ENCODE data around the gene PLXNA4. TPM values are rescaled to one million over a fixed set of nuclear protein-coding genes. Genes with fewer than 3 reads are reported as not detected.

The PLXNA4 gene
- total RNA-seq, 1 donor from 2014 or later, result 5.3 TPM

- DNase-seq (ENCODE audit: low read depth in 2 of 2), result peak; percentile 81 to 91
Observed at GRCh38 chr7:132318352-132319318, 257.6 kb downstream of the PLXNA4 start.

DNA sequence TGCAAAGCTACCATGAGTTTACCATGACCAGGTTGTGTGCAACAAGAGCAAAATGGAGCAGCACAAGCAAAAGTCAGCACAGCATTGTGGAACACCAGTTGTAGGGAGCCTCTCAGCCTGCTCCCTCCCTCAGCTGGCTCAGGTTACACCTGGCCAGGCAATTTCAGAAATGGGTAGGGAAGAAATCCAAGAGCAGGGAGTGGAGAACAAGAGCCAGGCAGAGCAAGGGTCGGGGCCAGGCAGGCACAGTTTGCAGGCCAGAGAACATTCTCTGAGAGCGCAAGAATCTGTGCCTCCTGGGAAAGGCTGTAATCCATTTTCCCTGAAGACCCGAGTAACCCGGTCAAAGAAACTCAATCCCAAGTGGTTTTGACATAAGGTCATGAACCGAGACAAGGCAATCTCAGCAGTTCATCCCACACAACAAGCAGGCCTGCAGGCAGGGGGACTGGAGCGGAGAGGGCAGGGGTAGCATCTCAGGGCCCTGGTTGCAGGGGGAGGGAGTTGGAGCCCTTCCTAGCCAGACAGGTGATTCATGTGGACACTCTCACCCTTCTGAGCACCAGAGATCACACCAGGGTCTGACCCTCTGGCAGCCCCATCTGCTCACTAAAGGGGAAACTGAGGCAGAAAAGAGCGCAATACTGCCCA, 258.4 kb downstream of the PLXNA4 start:
- no peak for DNase-seq (ENCODE audit: low read depth in 2 of 2)

GRCh38 chr7:132312531-132313055, 263.7 kb downstream of the PLXNA4 start:
- DNase-seq (ENCODE audit: low read depth in 2 of 2), result peak; percentile 5 to 44

DNA sequence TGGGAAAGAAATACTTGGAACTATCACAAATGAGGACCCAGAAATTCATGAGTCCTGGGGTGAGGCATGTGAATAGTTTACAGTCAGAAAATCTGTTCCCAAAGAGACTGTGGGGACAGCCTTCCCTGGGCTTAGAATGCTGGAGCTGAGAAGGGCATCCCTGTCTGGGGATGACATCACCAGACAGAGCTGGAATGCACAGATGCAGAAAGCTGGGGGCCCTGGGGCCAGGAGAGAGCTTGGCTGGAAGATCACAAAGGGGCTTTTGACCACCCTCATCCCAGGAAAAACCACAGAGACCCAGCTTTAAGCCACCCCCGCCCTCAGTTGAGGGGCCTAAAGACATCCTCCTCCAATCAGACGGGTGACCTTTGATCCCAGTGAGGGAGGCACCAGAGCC, 264.5 kb downstream of the PLXNA4 start:
- no peak for DNase-seq (ENCODE audit: low read depth in 2 of 2)

DNA sequence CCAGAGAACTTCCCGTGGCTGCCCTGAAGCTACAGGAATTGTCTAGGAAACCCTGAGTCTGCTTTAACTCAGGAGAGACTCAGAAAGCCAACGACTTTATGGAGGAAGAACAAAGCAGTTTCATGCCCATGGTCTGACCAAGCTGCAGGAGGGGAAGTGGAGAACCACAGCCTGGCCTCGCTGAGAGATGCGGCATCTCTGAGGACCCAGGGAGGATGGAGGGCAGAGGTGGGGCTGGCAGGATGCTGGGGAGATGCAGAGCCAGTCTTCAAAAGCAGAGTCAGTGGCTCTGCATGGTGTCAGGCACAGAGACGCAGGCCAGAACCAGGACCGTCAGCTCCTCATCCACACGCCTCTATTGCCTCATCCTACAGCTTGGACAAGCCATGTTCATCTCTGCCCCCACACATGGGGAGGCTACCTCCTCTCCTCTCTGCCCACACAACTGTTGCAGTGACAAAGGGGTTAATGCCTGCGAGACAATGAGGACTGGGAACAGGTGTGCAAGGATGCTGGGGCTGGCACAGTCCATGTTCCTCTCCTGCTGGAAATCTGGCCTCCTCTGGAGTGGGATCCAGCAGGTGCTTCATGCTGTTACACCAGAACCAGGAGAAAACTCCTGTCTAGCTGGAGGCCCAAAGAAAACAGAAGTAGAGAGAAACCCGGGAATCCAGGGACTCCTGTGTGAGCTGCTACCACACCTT, 267.0 kb downstream of the PLXNA4 start:
- no peak for DNase-seq (ENCODE audit: low read depth in 2 of 2)

GRCh38 chr7:132307465-132307864, 268.8 kb downstream of the PLXNA4 start:
- DNase-seq (ENCODE audit: low read depth in 2 of 2), result peak in 1 of 2 donors; percentile 28

GRCh38 chr7:132300599-132301277, 275.5 kb downstream of the PLXNA4 start:
- no peak for DNase-seq (ENCODE audit: low read depth in 2 of 2)

- DNase-seq (ENCODE audit: low read depth in 2 of 2), result peak; percentile 57 to 90
Observed at GRCh38 chr7:132298790-132299189, 277.5 kb downstream of the PLXNA4 start.

GRCh38 chr7:132296820-132297219, 279.4 kb downstream of the PLXNA4 start:
- no peak for DNase-seq (ENCODE audit: low read depth in 2 of 2)

DNA sequence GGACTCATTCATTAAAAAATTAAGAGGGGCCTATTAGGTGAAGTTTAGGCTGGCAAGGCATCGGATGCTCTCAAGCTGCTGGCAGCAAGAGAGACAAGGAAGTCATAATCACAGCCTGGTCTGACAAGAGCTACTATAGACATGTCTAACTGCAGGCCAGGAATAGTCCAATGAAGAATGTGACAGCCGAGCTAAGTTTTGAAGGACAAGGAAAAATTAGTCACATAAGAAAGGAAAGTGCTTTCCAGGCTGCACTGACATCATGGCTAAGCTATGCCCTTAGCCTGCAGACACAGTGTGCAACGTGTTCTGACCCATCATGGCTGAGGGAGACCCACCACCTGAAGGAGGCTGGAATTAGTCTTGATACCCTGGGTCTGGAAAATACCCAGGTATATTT, 281.1 kb downstream of the PLXNA4 start:
- peak in 1 of 2 donors; percentile 48 for DNase-seq (ENCODE audit: low read depth in 2 of 2)

- DNase-seq (ENCODE audit: low read depth in 2 of 2), result peak; percentile 55 to 92
Observed at GRCh38 chr7:132292803-132293202, 283.5 kb downstream of the PLXNA4 start.

- no peak for DNase-seq (ENCODE audit: low read depth in 2 of 2)
Observed at GRCh38 chr7:132291481-132291880, 284.8 kb downstream of the PLXNA4 start.

DNA sequence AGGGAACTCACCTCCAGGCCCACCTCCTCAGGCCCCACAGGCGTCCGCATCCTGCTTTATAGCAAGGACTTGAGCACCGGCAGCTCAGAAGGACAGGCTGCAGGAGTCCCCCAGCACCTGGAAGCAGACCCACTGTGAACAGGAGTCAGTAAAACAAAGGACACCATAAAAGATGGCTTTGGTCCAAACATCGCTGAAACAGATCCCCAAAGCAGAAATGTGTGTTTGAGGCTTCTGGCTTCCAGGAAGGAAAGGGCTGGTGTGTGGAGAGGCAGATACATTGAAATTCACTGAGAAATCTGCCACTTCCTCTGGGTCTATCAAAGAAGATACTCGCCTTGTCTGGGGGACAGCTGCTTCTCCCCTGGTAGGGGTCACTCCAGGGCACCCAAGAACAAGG, 286.2 kb downstream of the PLXNA4 start:
- peak; percentile 23 to 47 for DNase-seq (ENCODE audit: low read depth in 2 of 2)

DNA sequence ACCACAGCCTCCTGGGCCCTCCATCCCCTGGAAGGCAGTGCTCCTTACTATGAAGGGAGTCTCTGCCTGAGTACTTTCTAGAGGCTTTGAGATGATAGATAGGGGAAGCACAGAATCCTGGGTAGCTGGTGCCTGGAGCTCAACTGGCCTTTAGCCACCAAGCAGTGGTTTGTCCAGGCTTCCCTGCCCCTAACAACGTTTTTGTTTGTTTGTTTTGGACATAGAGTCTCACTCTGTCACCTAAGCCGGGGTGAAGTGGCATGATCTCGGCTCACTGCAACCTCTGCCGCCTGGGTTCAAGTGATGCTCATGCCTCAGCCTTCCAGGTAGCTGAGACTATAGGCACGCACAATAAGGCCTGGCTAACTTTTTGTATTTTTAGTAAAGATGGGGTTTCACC, 289.4 kb downstream of the PLXNA4 start:
- no peak for DNase-seq (ENCODE audit: low read depth in 2 of 2)

DNA sequence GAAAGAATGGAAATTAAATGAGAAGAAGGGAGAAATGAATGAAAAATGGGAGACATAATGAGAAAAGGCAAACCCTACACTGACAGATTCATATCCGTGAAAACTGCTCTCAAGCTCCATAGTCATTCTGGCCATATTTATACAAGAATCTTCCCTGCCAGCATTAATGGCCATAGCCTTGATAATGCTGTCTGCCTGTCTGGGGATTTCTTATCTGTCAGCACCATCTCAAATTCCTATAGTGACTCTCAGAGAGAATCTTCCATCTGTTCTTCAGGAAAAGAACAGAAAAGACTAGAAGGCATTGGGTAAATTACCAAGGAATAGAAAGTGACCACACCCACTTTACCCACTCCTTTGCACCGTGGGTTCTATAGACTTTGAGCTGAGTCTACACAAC, 295.9 kb downstream of the PLXNA4 start:
- no peak for DNase-seq (ENCODE audit: low read depth in 2 of 2)

DNA sequence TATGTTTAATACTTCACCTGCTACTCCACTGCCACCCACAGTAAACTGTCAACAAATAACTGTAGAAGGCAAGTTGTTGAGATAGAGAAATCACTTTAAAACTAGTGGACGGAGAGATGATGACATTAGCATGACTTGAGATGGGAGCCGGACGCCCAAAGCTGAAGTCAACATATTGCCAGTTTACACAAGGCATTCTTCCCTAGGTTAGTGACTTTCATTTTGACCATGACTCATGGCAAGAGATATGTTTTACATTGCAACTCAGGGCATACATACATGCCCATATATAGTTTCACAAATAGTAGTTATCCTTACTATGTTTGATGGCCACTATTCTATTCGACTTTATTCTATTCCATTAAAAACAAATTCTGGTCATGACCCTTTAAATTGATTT, 296.6 kb downstream of the PLXNA4 start:
- no peak for DNase-seq (ENCODE audit: low read depth in 2 of 2)

DNA sequence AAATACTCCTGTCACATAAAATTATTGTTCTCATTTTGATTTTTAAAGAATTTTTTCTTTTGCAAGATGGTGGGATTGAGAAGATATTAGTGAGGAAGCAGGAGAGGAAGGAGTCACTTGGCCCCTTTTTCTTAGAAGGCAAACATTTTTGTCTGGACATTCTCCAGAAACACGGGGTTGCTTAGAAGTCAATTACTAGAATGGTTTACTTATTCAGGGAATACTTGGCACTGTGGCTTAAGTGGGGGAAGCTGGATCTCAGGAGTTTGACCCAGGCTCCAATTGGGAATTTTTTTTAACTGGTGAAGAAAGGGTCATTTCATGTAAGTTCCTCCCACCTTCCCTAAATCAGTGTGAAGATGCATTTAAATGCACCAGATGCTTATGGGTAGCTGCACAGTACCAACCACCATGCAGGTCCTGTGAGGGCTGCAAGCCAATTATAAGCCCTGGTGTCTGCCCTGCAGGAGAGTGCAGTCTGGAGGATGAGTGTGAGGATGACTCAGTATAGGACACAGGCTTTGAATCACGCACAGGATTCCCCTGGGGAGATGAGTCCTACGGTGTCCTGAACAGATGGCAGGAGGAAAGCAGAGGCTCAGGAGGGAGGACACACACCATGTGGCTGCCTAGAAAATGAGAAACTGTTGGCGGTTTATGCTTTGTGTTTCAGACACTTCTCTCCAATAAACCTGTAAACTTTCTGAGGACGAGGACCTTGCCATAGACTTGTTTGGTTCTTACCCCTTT, 299.1 kb downstream of the PLXNA4 start:
- DNase-seq (ENCODE audit: low read depth in 2 of 2), result peak in 1 of 2 donors; percentile 20

- DNase-seq (ENCODE audit: low read depth in 2 of 2), result no peak
Observed at GRCh38 chr7:132276234-132276630, 300.0 kb downstream of the PLXNA4 start.

GRCh38 chr7:132275416-132276233, 300.6 kb downstream of the PLXNA4 start:
- no peak for DNase-seq (ENCODE audit: low read depth in 2 of 2)
